ENCODE measurements around the gene TMEM198. TPM values are rescaled to one million over a fixed set of nuclear protein-coding genes. Genes with fewer than 3 reads are reported as not detected.

Gene TMEM198
- total RNA-seq, 1 donor from 2014 or later, result 2.9 TPM

GRCh38 chr2:219515874-219516629 lies 27.8 kb upstream of the TMEM198 start:
- intact Hi-C loops (cut with DNase I), result no loop called here
- Histone ChIP-seq H3K27me3 (peaks cover 86% of the 10 kb centered on the region), H3K36me3 (no peaks in the 10 kb centered on the region), H3K9me3 (no peaks in the 10 kb centered on the region), H3K4me3 (no peak overlapping the region), H3K27ac (no peak overlapping the region), H3K4me1 (no peaks in the 10 kb centered on the region)
- DNase-seq (no peak), ATAC-seq (no peak)
- TF ChIP-seq, protein P1, sequence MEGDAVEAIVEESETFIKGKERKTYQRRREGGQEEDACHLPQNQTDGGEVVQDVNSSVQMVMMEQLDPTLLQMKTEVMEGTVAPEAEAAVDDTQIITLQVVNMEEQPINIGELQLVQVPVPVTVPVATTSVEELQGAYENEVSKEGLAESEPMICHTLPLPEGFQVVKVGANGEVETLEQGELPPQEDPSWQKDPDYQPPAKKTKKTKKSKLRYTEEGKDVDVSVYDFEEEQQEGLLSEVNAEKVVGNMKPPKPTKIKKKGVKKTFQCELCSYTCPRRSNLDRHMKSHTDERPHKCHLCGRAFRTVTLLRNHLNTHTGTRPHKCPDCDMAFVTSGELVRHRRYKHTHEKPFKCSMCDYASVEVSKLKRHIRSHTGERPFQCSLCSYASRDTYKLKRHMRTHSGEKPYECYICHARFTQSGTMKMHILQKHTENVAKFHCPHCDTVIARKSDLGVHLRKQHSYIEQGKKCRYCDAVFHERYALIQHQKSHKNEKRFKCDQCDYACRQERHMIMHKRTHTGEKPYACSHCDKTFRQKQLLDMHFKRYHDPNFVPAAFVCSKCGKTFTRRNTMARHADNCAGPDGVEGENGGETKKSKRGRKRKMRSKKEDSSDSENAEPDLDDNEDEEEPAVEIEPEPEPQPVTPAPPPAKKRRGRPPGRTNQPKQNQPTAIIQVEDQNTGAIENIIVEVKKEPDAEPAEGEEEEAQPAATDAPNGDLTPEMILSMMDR (IDR thresholded peaks at IDR 0.05), result no peak

GRCh38 chr2:219516888-219517287 lies 26.9 kb upstream of the TMEM198 start:
- intact Hi-C loops (cut with DNase I), result no loop called here
- DNase-seq (no peak), ATAC-seq (no peak)
- Histone ChIP-seq H3K4me3 (no peak overlapping the region), H3K27ac (no peak overlapping the region), H3K4me1 (no peaks in the 10 kb centered on the region), H3K9me3 (no peaks in the 10 kb centered on the region), H3K36me3 (no peaks in the 10 kb centered on the region), H3K27me3 (peaks cover 87% of the 10 kb centered on the region)
- TF ChIP-seq, protein P1 (IDR thresholded peaks at IDR 0.05), result no peak

DNA sequence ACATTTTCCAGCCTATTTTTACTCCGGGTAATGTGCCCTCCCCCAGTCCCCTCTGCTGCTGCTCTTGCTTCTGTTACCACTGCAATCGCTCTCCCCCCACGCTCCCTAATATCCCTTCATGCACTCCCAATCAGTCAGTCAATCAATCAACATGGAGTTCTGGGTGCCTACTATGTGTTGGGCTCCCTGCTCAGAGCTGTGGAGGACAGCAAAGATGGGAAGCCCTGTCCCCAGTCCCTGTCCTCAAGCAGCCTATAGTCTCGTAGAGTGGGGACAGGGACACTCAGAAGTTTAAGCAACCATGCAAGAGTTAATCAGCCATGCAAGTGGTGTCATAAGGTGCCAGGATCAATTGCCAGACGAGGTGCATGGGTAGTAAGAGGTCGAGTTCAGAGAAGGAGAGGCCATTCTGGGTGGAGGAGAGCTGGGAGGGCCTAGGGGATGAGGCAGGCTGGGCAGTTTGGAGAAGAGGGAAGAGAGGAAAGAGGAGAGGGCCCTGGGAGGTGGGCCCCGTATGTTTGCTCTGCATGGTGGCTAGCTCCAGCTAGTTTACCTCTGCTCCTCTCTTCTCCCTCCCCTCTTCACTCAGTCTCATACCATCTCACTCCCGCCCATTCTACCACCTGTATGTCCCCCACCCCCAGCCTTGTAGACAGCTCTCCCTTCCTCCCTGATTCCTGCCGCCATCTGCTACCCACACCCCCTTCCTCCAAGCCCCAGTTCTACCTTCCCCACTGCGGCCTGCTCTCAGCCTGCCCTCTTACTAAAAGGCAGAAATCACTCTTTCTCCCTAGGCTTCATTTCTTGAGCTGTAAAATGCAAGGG lies 25.7 kb upstream of the TMEM198 start:
- peaks cover 87% of the 10 kb centered on the region for H3K27me3 ChIP-seq
- no peak overlapping the region for H3K4me3 ChIP-seq
- intact Hi-C loops (cut with DNase I), result no loop called here
- no peaks in the 10 kb centered on the region for H3K36me3 ChIP-seq
- H3K9me3 ChIP-seq, result no peaks in the 10 kb centered on the region
- TF ChIP-seq, protein P1 (IDR thresholded peaks at IDR 0.05), result no peak
- DNase-seq (no peak), ATAC-seq (no peak)
- no peak overlapping the region for H3K27ac ChIP-seq
- H3K4me1 ChIP-seq, result peaks cover 9% of the 10 kb centered on the region

- Histone ChIP-seq H3K36me3 (no peaks in the 10 kb centered on the region), H3K27me3 (peaks cover 89% of the 10 kb centered on the region), H3K4me3 (no peak overlapping the region), H3K9me3 (no peaks in the 10 kb centered on the region), H3K4me1 (peaks cover 10% of the 10 kb centered on the region), H3K27ac (no peak overlapping the region)
- intact Hi-C loops (cut with DNase I), result no loop called here
- DNase-seq (no peak), ATAC-seq (no peak)
- TF ChIP-seq, protein P1 (IDR thresholded peaks at IDR 0.05), result no peak
Observed at GRCh38 chr2:219519526-219519916, 24.3 kb upstream of the TMEM198 start.

DNA sequence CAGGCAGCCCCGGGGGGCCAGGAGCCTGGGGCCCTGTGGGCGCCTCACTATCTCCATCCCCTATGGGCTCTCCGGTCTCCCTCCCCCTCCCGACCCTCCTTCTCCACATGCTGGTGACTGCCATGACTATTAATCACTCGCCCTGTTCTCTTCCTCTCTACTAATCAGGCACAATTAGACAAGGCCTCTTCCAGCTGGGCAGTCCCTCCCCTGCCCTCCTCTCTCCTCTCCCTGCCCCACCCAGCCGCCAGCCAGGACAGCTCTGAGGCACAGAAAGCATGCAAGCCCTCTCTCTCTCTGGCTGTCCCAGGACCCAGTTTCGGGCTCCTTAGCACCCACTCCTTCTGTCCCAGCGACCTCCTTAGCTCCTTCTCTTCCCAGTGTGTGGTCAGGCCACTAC lies 23.7 kb upstream of the TMEM198 start:
- no peak overlapping the region for H3K4me3 ChIP-seq
- no peak for ATAC-seq
- H3K36me3 ChIP-seq, result no peaks in the 10 kb centered on the region
- TF ChIP-seq, protein P1 (IDR thresholded peaks at IDR 0.05), result no peak
- peaks cover 89% of the 10 kb centered on the region for H3K27me3 ChIP-seq
- H3K4me1 ChIP-seq, result peaks cover 10% of the 10 kb centered on the region
- no peak for DNase-seq
- no peak overlapping the region for H3K27ac ChIP-seq
- intact Hi-C loops (cut with DNase I), result loop anchor here (10.0 kb wide), 1 partner anchor 115 kb away; no protein-coding TSS in a partner anchor
- H3K9me3 ChIP-seq, result no peaks in the 10 kb centered on the region
